ENCODE results near the gene LRRC7. TPM values are rescaled to one million over a fixed set of nuclear protein-coding genes. Genes with fewer than 3 reads are reported as not detected.
A peak's percentile ranks its signal among the peaks of the same experiment; 100 is the strongest.

The LRRC7 gene
- total and polyA plus RNA-seq, 2 experiments from 2014 or later: 1.2 TPM; not detected in 1

- TF ChIP-seq CTCF (conservative IDR thresholded peaks at IDR 0.05; ENCODE audit: low read depth in 2 of 2): no peak
Measured at GRCh38 chr1:69827732-69828131, 260.0 kb downstream of the LRRC7 start (continued).

GRCh38 chr1:69833536-69833935, 265.8 kb downstream of the LRRC7 start:
- no peaks in the 10 kb centered on the region for H3K9me2 ChIP-seq (ENCODE audit: insufficient read depth)
- peak overlapping the region; percentile 6; the same call in 1 of the 2 replicates for H3K27ac Mint-ChIP-seq
- no peak for ATAC-seq
- H3K79me2 ChIP-seq (replicated peaks; ENCODE audit: insufficient read depth): no peaks in the 10 kb centered on the region
- H3K36me3 ChIP-seq (ENCODE audit: insufficient read depth): no peaks in the 10 kb centered on the region
- no peak overlapping the region for H3K4me2 ChIP-seq
- H3K4me1 ChIP-seq (ENCODE audit: insufficient read depth): no peaks in the 10 kb centered on the region
- no peak for DNase-seq (ENCODE audit: low spot score)
- no peaks in the 10 kb centered on the region for H4K20me1 ChIP-seq (replicated peaks; ENCODE audit: insufficient read depth)
- no peak overlapping the region for H2AFZ ChIP-seq
- no peaks in the 10 kb centered on the region for H3K27me3 ChIP-seq (ENCODE audit: insufficient read depth)
- peaks cover 3% of the 10 kb centered on the region; the same call in 1 of the 3 replicates for H3K4me1 Mint-ChIP-seq
- H3K4me3 ChIP-seq: no peak overlapping the region
- no peaks in the 10 kb centered on the region for H3F3A ChIP-seq (replicated peaks; ENCODE audit: low read depth)
- no peaks in the 10 kb centered on the region for H3K27me3 Mint-ChIP-seq (ENCODE audit: insufficient read depth, low read depth, poor library complexity)
- no peak overlapping the region for H3K27ac ChIP-seq (ENCODE audit: low read depth)
- H3K36me3 Mint-ChIP-seq (ENCODE audit: low read depth): no peaks in the 10 kb centered on the region
- H3K9me3 Mint-ChIP-seq: no peaks in the 10 kb centered on the region
- no peak overlapping the region for H3K4me3 Mint-ChIP-seq
- TF ChIP-seq NANOG (IDR thresholded peaks at IDR 0.05; ENCODE audit: borderline replicate concordance) (no peak), CTCF (conservative IDR thresholded peaks at IDR 0.05; ENCODE audit: low read depth in 2 of 2) (no peak), EZH2 (IDR thresholded peaks at IDR 0.05; ENCODE audit: low read depth, unreplicated experiment) (no peak), POLR2AphosphoS5 (IDR thresholded peaks at IDR 0.05; ENCODE audit: low read depth) (no peak), JUNB (IDR thresholded peaks at IDR 0.05; ENCODE audit: unreplicated experiment) (no peak), REST (IDR thresholded peaks at IDR 0.05; ENCODE audit: unreplicated experiment) (no peak), ZNF462 (CRISPR knock-in tag; IDR thresholded peaks at IDR 0.05) (no peak), EZH2phosphoT487 (IDR thresholded peaks at IDR 0.05; ENCODE audit: unreplicated experiment) (no peak), ZNF331 (CRISPR knock-in tag; IDR thresholded peaks at IDR 0.05; ENCODE audit: low read depth) (no peak), ZNF114 (CRISPR knock-in tag; IDR thresholded peaks at IDR 0.05) (no peak), CREB1 (CRISPR knock-in tag; IDR thresholded peaks at IDR 0.05; ENCODE audit: low read depth) (no peak)
